Uterus (tissue), 2 donors: ENCODE results near the gene ZMYND8.
"Not testable (repeated sequence)": the region's sequence is repeated elsewhere in the genome, so short reads cannot be mapped to it uniquely, and the experiment has no call there.

Source experiments
- POLR2A ChIP-seq, 2 donors: fragments of 450-650 bp; IDR thresholded peaks; one replicate each; pipeline ENCODE4 v1.6.1; 2016; ENCODE audit warnings: antibody characterized with exemption in 2 of 2, mild to moderate bottlenecking in 1 of 2, moderate library complexity in 1 of 2
- TF ChIP-seq, protein P1 (sequence below), 4 experiments: fragments of 200-600 bp in 2 of 4; fragments of 450-650 bp in 2 of 4; sonication (generic) in 2 of 4; IDR thresholded peaks; one replicate each; pipeline ENCODE4 v1.5.1; 2016 to 2019; ENCODE audit warnings: antibody characterized with exemption in 4 of 4, mild to moderate bottlenecking in 2 of 4, moderate library complexity in 1 of 4

DNA sequence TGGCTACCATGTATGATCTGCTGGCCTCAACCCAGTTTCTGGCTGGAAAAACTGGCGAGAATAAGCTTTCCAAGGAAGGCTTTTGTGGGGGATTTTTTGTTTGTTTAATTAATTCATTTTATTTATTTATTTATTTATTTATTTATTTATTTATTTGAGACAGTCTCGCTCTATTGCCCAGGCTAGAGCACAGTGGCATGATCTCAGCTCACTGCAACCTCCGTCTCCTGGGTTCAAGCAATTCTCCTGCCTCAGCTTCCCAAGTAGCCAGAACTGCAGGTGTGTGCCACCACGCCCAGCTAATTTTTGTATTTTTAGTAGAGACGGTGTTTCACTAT, 79.0 kb downstream of the ZMYND8 start:
- TF ChIP-seq, protein P1, sequence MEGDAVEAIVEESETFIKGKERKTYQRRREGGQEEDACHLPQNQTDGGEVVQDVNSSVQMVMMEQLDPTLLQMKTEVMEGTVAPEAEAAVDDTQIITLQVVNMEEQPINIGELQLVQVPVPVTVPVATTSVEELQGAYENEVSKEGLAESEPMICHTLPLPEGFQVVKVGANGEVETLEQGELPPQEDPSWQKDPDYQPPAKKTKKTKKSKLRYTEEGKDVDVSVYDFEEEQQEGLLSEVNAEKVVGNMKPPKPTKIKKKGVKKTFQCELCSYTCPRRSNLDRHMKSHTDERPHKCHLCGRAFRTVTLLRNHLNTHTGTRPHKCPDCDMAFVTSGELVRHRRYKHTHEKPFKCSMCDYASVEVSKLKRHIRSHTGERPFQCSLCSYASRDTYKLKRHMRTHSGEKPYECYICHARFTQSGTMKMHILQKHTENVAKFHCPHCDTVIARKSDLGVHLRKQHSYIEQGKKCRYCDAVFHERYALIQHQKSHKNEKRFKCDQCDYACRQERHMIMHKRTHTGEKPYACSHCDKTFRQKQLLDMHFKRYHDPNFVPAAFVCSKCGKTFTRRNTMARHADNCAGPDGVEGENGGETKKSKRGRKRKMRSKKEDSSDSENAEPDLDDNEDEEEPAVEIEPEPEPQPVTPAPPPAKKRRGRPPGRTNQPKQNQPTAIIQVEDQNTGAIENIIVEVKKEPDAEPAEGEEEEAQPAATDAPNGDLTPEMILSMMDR (IDR thresholded peaks at IDR 0.05), result not testable (repeated sequence)
- TF ChIP-seq POLR2A (IDR thresholded peaks at IDR 0.05), result not testable (repeated sequence)
